OCI-LY3 (cell line): ENCODE results near the gene APCDD1L.

Experiments
- EZH2phosphoT487 ChIP-seq: fragments of 200-600 bp; shearing (Covaris generic); IDR thresholded peaks from 2 replicates; pipeline ENCODE4 v1.6.1; 2018; ENCODE audit warnings: antibody characterized with exemption, mixed run types, low read depth
- TF ChIP-seq, protein P1 (sequence below): fragments of 200-600, 300-600 bp; sonication (generic); IDR thresholded peaks from 2 replicates; pipeline ENCODE4 v1.5.1; 2014; ENCODE audit warnings: antibody characterized with exemption, low read length, low read depth

DNA sequence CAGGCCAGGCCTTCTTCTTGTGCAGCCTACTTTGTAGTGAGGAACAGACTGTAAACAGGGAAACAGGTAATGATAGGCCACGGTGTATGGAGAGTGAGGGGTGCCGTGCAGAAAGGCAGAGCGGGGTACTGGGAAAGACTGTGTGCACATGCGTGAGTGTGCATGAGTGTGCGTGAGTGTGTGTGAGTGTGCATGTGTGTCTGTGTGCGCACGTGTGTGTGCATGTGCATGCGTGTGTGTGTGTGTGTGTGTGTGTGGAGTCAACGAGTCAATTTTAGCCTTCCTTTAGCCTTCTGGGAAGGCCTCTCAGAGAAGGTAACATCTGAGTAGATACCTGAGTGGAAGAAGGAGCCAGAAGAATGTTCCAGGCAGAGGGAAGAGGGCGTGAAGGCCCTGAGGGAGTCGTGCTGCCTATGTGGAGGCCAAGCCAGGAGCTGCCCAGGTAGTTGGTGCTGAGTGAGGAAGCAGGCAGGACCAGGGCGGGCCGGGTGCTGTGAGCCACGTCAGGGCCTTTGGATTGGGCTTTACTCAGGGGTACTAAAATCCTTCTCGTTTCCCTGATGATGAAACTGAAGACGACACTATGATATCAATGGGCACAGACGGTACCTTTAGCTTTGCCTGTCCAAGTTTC, 6.3 kb downstream of the APCDD1L start:
- TF ChIP-seq, protein P1, sequence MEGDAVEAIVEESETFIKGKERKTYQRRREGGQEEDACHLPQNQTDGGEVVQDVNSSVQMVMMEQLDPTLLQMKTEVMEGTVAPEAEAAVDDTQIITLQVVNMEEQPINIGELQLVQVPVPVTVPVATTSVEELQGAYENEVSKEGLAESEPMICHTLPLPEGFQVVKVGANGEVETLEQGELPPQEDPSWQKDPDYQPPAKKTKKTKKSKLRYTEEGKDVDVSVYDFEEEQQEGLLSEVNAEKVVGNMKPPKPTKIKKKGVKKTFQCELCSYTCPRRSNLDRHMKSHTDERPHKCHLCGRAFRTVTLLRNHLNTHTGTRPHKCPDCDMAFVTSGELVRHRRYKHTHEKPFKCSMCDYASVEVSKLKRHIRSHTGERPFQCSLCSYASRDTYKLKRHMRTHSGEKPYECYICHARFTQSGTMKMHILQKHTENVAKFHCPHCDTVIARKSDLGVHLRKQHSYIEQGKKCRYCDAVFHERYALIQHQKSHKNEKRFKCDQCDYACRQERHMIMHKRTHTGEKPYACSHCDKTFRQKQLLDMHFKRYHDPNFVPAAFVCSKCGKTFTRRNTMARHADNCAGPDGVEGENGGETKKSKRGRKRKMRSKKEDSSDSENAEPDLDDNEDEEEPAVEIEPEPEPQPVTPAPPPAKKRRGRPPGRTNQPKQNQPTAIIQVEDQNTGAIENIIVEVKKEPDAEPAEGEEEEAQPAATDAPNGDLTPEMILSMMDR = no peak
- TF ChIP-seq EZH2phosphoT487 = no peak
